Gastroesophageal sphincter (tissue), 3 donors: ENCODE measurements around the gene HELZ2.

Experiments used
- CTCF ChIP-seq, 4 experiments: fragments of 200-600 bp in 2 of 4; fragments of 450-650 bp in 2 of 4; sonication (generic) in 1 of 4; IDR thresholded peaks; one replicate each; pipeline ENCODE4 v1.5.1; 2017 to 2019; ENCODE audit warnings: antibody characterized with exemption in 4 of 4, mild to moderate bottlenecking in 2 of 4, moderate library complexity in 2 of 4
- POLR2A ChIP-seq, 2 donors: fragments of 450-650 bp; IDR thresholded peaks; one replicate each; pipeline ENCODE4 v1.6.1; 2017; ENCODE audit warnings: antibody characterized with exemption in 2 of 2, mild to moderate bottlenecking in 2 of 2, moderate library complexity in 1 of 2

- TF ChIP-seq CTCF (IDR thresholded peaks at IDR 0.05) (no peak), POLR2A (IDR thresholded peaks at IDR 0.05) (no peak)
These were observed 47.0 kb upstream of the HELZ2 start for GRCh38 chr20:63620991-63621390.
